Measurements from ENCODE around the gene IGFL1. TPM values are rescaled to one million over a fixed set of nuclear protein-coding genes. Genes with fewer than 3 reads are reported as not detected.
"Not testable (repeated sequence)": the region's sequence is repeated elsewhere in the genome, so short reads cannot be mapped to it uniquely, and the experiment has no call there.

IGFL1 gene
- polyA plus RNA-seq, 1 donor = not detected

GRCh38 chr19:46211201-46211881 is 18.2 kb upstream of the IGFL1 start:
- no peaks in the 10 kb centered on the region for H3K9me3 ChIP-seq (ENCODE audit: control insufficient read depth, low read depth, low read length)
- no peaks in the 10 kb centered on the region for H3K36me3 ChIP-seq (ENCODE audit: control insufficient read depth, insufficient read depth, low read length)
- H3K4me1 ChIP-seq (ENCODE audit: control insufficient read depth, insufficient read depth, low read length) = no peaks in the 10 kb centered on the region
- WGBS (ENCODE audit: insufficient coverage, low lambda C conversion rate) = no CpG with 5 or more reads among the region's 10 CpGs
- peaks cover 3% of the 10 kb centered on the region for H3K27me3 ChIP-seq (ENCODE audit: control insufficient read depth, insufficient read depth, low read length)
- no peak for DNase-seq
- H3K27ac ChIP-seq (ENCODE audit: low read length) = no peak overlapping the region
- H3K4me3 ChIP-seq (ENCODE audit: low read length) = no peak overlapping the region

DNA sequence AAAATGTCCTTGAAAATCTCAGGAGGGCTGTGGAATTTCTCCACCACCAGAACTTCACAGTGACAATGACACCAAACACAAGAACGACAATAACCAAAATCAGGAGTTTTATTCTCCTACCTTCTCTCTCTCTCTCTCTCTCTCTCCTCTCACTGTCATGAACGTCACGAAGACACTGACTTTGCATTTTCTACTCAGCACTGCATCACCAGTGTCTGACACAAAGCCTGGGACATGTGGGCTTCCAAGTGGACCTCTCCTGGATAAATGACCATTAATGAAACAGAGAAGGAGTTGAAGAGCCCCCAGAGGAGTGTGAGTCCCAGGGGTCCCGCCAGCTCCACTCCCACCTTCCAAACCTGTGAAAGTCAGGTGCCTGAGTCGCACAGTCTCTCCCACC is 16.9 kb upstream of the IGFL1 start:
- H3K27ac ChIP-seq (ENCODE audit: low read length); H3K36me3 ChIP-seq (ENCODE audit: control insufficient read depth, insufficient read depth, low read length); H3K4me1 ChIP-seq (ENCODE audit: control insufficient read depth, insufficient read depth, low read length); H3K27me3 ChIP-seq (ENCODE audit: control insufficient read depth, insufficient read depth, low read length); H3K9me3 ChIP-seq (ENCODE audit: control insufficient read depth, low read depth, low read length); DNase-seq; H3K4me3 ChIP-seq (ENCODE audit: low read length): not testable (repeated sequence)
- WGBS (ENCODE audit: insufficient coverage, low lambda C conversion rate) = 60% methylated on average over 2 of the region's 5 CpGs

GRCh38 chr19:46213156-46213555 is 16.4 kb upstream of the IGFL1 start:
- H3K27ac ChIP-seq (ENCODE audit: low read length) = no peak overlapping the region
- H3K4me3 ChIP-seq (ENCODE audit: low read length) = no peak overlapping the region
- DNase-seq = no peak
- H3K36me3 ChIP-seq (ENCODE audit: control insufficient read depth, insufficient read depth, low read length) = no peaks in the 10 kb centered on the region
- no peaks in the 10 kb centered on the region for H3K9me3 ChIP-seq (ENCODE audit: control insufficient read depth, low read depth, low read length)
- H3K27me3 ChIP-seq (ENCODE audit: control insufficient read depth, insufficient read depth, low read length) = peaks cover 5% of the 10 kb centered on the region
- no CpG with 5 or more reads among the region's 11 CpGs for WGBS (ENCODE audit: insufficient coverage, low lambda C conversion rate)
- H3K4me1 ChIP-seq (ENCODE audit: control insufficient read depth, insufficient read depth, low read length) = no peaks in the 10 kb centered on the region

DNA sequence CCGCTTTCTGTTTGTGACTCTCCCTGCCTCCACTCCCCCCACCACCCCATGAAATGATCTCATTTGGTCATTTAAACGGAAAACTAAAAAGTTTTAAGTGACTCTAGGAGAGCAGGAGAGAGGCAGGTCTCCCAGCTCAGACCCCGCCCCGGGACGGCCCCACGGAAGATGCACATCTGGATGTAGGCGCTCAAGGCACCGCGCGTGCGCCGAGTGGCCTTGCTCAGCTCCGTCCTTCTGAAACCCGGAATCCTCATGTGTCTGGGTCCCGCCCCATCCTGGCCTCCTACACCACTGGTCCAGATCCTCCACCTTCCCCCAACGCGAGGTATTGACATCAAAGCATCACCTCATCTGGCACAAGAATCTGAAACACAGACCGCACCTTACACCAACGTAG is 15.7 kb upstream of the IGFL1 start:
- H3K4me3 ChIP-seq (ENCODE audit: low read length) = no peak overlapping the region
- H3K27ac ChIP-seq (ENCODE audit: low read length) = no peak overlapping the region
- H3K27me3 ChIP-seq (ENCODE audit: control insufficient read depth, insufficient read depth, low read length) = peaks cover 2% of the 10 kb centered on the region
- no peaks in the 10 kb centered on the region for H3K36me3 ChIP-seq (ENCODE audit: control insufficient read depth, insufficient read depth, low read length)
- WGBS (ENCODE audit: insufficient coverage, low lambda C conversion rate) = no CpG with 5 or more reads among the region's 19 CpGs
- no peaks in the 10 kb centered on the region for H3K4me1 ChIP-seq (ENCODE audit: control insufficient read depth, insufficient read depth, low read length)
- DNase-seq = no peak
- H3K9me3 ChIP-seq (ENCODE audit: control insufficient read depth, low read depth, low read length) = no peaks in the 10 kb centered on the region

GRCh38 chr19:46216612-46217011 is 12.9 kb upstream of the IGFL1 start:
- WGBS (ENCODE audit: insufficient coverage, low lambda C conversion rate) = no CpG with 5 or more reads among the region's 4 CpGs
- H3K4me1 ChIP-seq (ENCODE audit: control insufficient read depth, insufficient read depth, low read length) = no peaks in the 10 kb centered on the region
- DNase-seq = no peak
- H3K9me3 ChIP-seq (ENCODE audit: control insufficient read depth, low read depth, low read length) = no peaks in the 10 kb centered on the region
- peaks cover 5% of the 10 kb centered on the region for H3K27me3 ChIP-seq (ENCODE audit: control insufficient read depth, insufficient read depth, low read length)
- H3K27ac ChIP-seq (ENCODE audit: low read length) = no peak overlapping the region
- no peak overlapping the region for H3K4me3 ChIP-seq (ENCODE audit: low read length)
- no peaks in the 10 kb centered on the region for H3K36me3 ChIP-seq (ENCODE audit: control insufficient read depth, insufficient read depth, low read length)

DNA sequence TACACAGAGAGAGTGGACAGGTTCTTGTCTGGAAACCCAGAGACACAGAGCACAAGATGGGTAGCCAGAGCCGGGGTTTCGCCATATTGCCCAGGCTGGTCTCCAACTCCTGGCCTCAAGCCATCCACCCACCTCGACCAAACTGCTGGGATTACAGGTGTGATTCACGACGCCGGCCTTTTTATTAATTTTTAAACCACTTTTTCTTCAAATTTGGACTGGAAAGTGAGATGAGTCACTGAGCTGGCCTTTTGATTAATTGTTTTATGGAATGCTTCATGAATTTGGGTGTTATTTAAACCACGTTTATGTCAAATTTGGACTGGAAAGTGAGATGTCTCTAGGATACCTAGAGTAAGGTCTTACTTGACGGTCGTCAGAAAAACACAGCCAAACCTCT is 12.1 kb upstream of the IGFL1 start:
- no peaks in the 10 kb centered on the region for H3K4me1 ChIP-seq (ENCODE audit: control insufficient read depth, insufficient read depth, low read length)
- WGBS (ENCODE audit: insufficient coverage, low lambda C conversion rate) = no CpG with 5 or more reads among the region's 9 CpGs
- no peak overlapping the region for H3K27ac ChIP-seq (ENCODE audit: low read length)
- peaks cover 5% of the 10 kb centered on the region for H3K27me3 ChIP-seq (ENCODE audit: control insufficient read depth, insufficient read depth, low read length)
- no peak overlapping the region for H3K4me3 ChIP-seq (ENCODE audit: low read length)
- H3K9me3 ChIP-seq (ENCODE audit: control insufficient read depth, low read depth, low read length) = no peaks in the 10 kb centered on the region
- H3K36me3 ChIP-seq (ENCODE audit: control insufficient read depth, insufficient read depth, low read length) = no peaks in the 10 kb centered on the region
- DNase-seq = no peak

DNA sequence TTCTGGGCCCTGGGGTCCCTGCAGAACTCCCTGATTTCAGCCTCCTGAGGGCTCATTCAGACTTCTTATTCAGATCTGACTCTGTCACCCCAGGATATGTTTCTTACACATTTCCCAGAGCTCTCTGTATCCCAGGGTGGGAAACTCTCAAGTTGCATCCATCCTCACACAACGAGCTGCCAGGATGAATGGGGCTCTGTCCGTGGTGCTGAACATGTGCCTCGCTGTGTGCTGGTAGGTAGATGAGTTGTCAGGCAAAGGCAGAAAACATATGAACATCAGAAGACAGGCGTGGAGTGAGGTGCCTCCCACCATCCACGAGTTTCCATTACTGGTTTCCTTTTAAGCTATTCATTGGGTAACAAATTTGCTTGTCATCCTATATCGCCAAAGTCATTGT is 11.4 kb upstream of the IGFL1 start:
- Histone ChIP-seq H3K36me3 (ENCODE audit: control insufficient read depth, insufficient read depth, low read length) (no peaks in the 10 kb centered on the region), H3K4me3 (ENCODE audit: low read length) (no peak overlapping the region), H3K27ac (ENCODE audit: low read length) (no peak overlapping the region), H3K9me3 (ENCODE audit: control insufficient read depth, low read depth, low read length) (no peaks in the 10 kb centered on the region), H3K4me1 (ENCODE audit: control insufficient read depth, insufficient read depth, low read length) (no peaks in the 10 kb centered on the region), H3K27me3 (ENCODE audit: control insufficient read depth, insufficient read depth, low read length) (peaks cover 5% of the 10 kb centered on the region)
- DNase-seq = no peak
- WGBS (ENCODE audit: insufficient coverage, low lambda C conversion rate) = no CpG with 5 or more reads among the region's 6 CpGs

DNA sequence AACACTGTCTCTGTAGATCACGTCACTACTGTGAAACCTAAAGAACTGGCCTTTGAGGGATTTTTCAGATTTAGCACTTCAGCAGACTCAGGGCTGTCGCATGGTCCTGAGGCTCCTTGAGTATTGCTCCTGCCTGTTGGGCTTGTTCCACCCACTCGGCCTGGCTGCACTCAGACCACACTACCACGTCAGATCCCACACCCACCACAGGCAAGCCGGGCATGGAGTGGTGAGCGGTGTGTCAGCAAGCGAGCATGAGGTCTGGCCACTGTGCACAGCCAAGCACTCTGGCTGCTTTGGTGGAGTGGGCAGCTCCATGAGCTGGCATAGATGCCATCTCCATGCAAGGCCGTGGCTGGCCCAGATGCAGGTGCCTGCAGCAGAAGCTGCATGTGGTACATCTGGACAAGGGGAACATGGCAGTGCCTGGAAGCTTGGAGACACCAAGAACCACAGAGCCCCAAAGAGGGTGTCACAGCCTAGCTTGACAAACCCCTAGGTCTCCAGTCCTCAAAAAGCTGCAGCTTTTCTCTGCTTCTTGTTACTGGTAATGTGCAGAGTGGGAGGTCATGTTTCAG is 9.4 kb upstream of the IGFL1 start:
- peaks cover 16% of the 10 kb centered on the region for H3K27me3 ChIP-seq (ENCODE audit: control insufficient read depth, insufficient read depth, low read length)
- H3K36me3 ChIP-seq (ENCODE audit: control insufficient read depth, insufficient read depth, low read length) = no peaks in the 10 kb centered on the region
- no CpG with 5 or more reads among the region's 8 CpGs for WGBS (ENCODE audit: insufficient coverage, low lambda C conversion rate)
- H3K9me3 ChIP-seq (ENCODE audit: control insufficient read depth, low read depth, low read length) = no peaks in the 10 kb centered on the region
- no peak for DNase-seq
- H3K27ac ChIP-seq (ENCODE audit: low read length) = no peak overlapping the region
- no peaks in the 10 kb centered on the region for H3K4me1 ChIP-seq (ENCODE audit: control insufficient read depth, insufficient read depth, low read length)
- H3K4me3 ChIP-seq (ENCODE audit: low read length) = no peak overlapping the region

DNA sequence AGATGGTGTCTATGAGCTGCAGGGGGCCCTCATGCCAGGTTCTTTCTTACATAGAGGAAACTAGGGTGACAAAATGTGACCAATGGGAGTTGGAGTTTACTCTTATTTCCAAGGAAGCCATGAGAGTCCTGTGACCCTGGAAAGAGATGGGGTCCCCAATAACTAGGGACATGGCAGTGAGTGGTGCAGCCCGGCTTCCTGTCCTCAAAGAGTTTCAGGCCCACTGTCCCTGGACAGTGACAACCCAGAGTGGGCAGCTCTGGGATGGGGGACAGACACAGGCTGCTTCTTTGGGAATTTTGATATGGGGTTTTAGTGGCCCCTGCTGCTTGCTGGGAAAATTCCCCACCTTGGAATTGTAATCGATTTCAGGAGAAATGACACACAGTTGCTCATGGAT is 8.4 kb upstream of the IGFL1 start:
- Histone ChIP-seq H3K4me1 (ENCODE audit: control insufficient read depth, insufficient read depth, low read length) (no peaks in the 10 kb centered on the region), H3K27me3 (ENCODE audit: control insufficient read depth, insufficient read depth, low read length) (peaks cover 21% of the 10 kb centered on the region), H3K4me3 (ENCODE audit: low read length) (no peak overlapping the region), H3K36me3 (ENCODE audit: control insufficient read depth, insufficient read depth, low read length) (no peaks in the 10 kb centered on the region), H3K9me3 (ENCODE audit: control insufficient read depth, low read depth, low read length) (no peaks in the 10 kb centered on the region), H3K27ac (ENCODE audit: low read length) (no peak overlapping the region)
- no CpG with 5 or more reads among the region's 2 CpGs for WGBS (ENCODE audit: insufficient coverage, low lambda C conversion rate)
- DNase-seq = no peak

GRCh38 chr19:46221981-46222610 is 7.4 kb upstream of the IGFL1 start:
- no peak for DNase-seq
- Histone ChIP-seq H3K27me3 (ENCODE audit: control insufficient read depth, insufficient read depth, low read length) (peaks cover 23% of the 10 kb centered on the region), H3K9me3 (ENCODE audit: control insufficient read depth, low read depth, low read length) (no peaks in the 10 kb centered on the region), H3K4me3 (ENCODE audit: low read length) (no peak overlapping the region), H3K4me1 (ENCODE audit: control insufficient read depth, insufficient read depth, low read length) (no peaks in the 10 kb centered on the region), H3K27ac (ENCODE audit: low read length) (no peak overlapping the region), H3K36me3 (ENCODE audit: control insufficient read depth, insufficient read depth, low read length) (no peaks in the 10 kb centered on the region)
- WGBS (ENCODE audit: insufficient coverage, low lambda C conversion rate) = 80% methylated on average over 1 of the region's 7 CpGs

- H3K27me3 ChIP-seq (ENCODE audit: control insufficient read depth, insufficient read depth, low read length) = peaks cover 33% of the 10 kb centered on the region
- not testable (repeated sequence) for DNase-seq; H3K4me3 ChIP-seq (ENCODE audit: low read length); H3K4me1 ChIP-seq (ENCODE audit: control insufficient read depth, insufficient read depth, low read length); H3K36me3 ChIP-seq (ENCODE audit: control insufficient read depth, insufficient read depth, low read length); H3K9me3 ChIP-seq (ENCODE audit: control insufficient read depth, low read depth, low read length); H3K27ac ChIP-seq (ENCODE audit: low read length)
- WGBS (ENCODE audit: insufficient coverage, low lambda C conversion rate) = no CpG with 5 or more reads among the region's 10 CpGs
Measured at GRCh38 chr19:46223787-46224186, 5.8 kb upstream of the IGFL1 start.

Measured in large intestine (tissue), 3 donors.